Astrocyte (in vitro differentiated cells and primary cell): ENCODE results near the gene CHGA. TPM values are rescaled to one million over a fixed set of nuclear protein-coding genes. Genes with fewer than 3 reads are reported as not detected.

Experiments used
- DNase-seq: peaks from one replicate; pipeline ENCODE4 v3.0.0-alpha.2; 2010; ENCODE audit warnings: low read depth
- FAIRE-seq: peaks from 2 replicates; lab custom pipeline; 2011; peaks lifted over from hg19 to GRCh38; lab: Jason Lieb, UNC
- H2AFZ ChIP-seq: 2 replicates; pipeline ENCODE4 v1.6.0; 2012; ENCODE audit warnings: low read depth, low read length, inconsistent platforms
- H3K27ac ChIP-seq: 2 replicates; pipeline ENCODE4 v1.5.1; 2011; ENCODE audit warnings: low read depth, low read length, inconsistent platforms
- H3K27me3 ChIP-seq: 2 replicates; pipeline ENCODE4 v1.6.0; 2011; ENCODE audit warnings: low read length, inconsistent platforms; ENCODE audit not compliant: insufficient read depth
- H3K36me3 ChIP-seq: 2 replicates; pipeline ENCODE4 v1.5.1; 2011; ENCODE audit warnings: low read length, inconsistent platforms; ENCODE audit not compliant: insufficient read depth
- H3K4me1 ChIP-seq: 2 replicates; pipeline ENCODE4 v1.5.1; 2011; ENCODE audit warnings: low read length, inconsistent platforms; ENCODE audit not compliant: insufficient read depth
- H3K4me2 ChIP-seq: 2 replicates; pipeline ENCODE4 v1.6.0; 2012; ENCODE audit warnings: low read length, inconsistent platforms
- H3K4me3 ChIP-seq: 2 replicates; pipeline ENCODE4 v1.5.1; 2011; ENCODE audit warnings: low read depth, mild to moderate bottlenecking, low read length, inconsistent platforms; ENCODE audit not compliant: insufficient read depth
- H3K79me2 ChIP-seq: 2 replicates; pipeline ENCODE4 v1.6.0; 2012; ENCODE audit warnings: mild to moderate bottlenecking, low read length, inconsistent platforms; ENCODE audit not compliant: insufficient read depth
- H3K9ac ChIP-seq: 2 replicates; pipeline ENCODE4 v1.6.0; 2012; ENCODE audit warnings: mild to moderate bottlenecking, low read length, inconsistent platforms
- H3K9me3 ChIP-seq: 2 replicates; pipeline ENCODE4 v1.5.1; 2012; ENCODE audit warnings: low read depth, mild to moderate bottlenecking, low read length, inconsistent platforms; ENCODE audit not compliant: insufficient read depth
- H4K20me1 ChIP-seq: 2 replicates; pipeline ENCODE4 v1.6.0; 2012; ENCODE audit warnings: low read length, inconsistent platforms; ENCODE audit not compliant: insufficient read depth
- H3K27ac Mint-ChIP-seq: one replicate; pipeline ENCODE4 v1.8.0; 2021; ENCODE audit warnings: mild to moderate bottlenecking, mixed read lengths; ENCODE audit not compliant: unreplicated experiment
- H3K27me3 Mint-ChIP-seq: one replicate; pipeline ENCODE4 v1.8.0; 2021; ENCODE audit warnings: low read depth, mixed read lengths; ENCODE audit not compliant: unreplicated experiment
- H3K36me3 Mint-ChIP-seq: one replicate; pipeline ENCODE4 v1.8.0; 2021; ENCODE audit warnings: low read depth, mixed read lengths; ENCODE audit not compliant: unreplicated experiment
- H3K4me1 Mint-ChIP-seq: one replicate; pipeline ENCODE4 v1.8.0; 2021; ENCODE audit warnings: low read depth, mixed read lengths; ENCODE audit not compliant: unreplicated experiment
- H3K4me3 Mint-ChIP-seq: one replicate; pipeline ENCODE4 v1.8.0; 2021; ENCODE audit warnings: mild to moderate bottlenecking, moderate library complexity, mixed read lengths; ENCODE audit not compliant: unreplicated experiment
- H3K9me3 Mint-ChIP-seq: one replicate; pipeline ENCODE4 v1.8.0; 2021; ENCODE audit warnings: mild to moderate bottlenecking, mixed read lengths; ENCODE audit not compliant: unreplicated experiment
- CTCF ChIP-seq: IDR thresholded peaks from 2 replicates; pipeline ENCODE4 v1.5.1; 2011; ENCODE audit warnings: low read depth, mild to moderate bottlenecking, inconsistent platforms, low read length, moderate library complexity; ENCODE audit not compliant: insufficient read depth
- EZH2 ChIP-seq: IDR thresholded peaks from 2 replicates; pipeline ENCODE4 v1.6.1; 2012; ENCODE audit warnings: mild to moderate bottlenecking, low read length, inconsistent platforms; ENCODE audit not compliant: insufficient read depth
- total RNA-seq: library from RNA; stranded (reverse); gene quantifications from 2 replicates; pipeline ENCODE4 v1.2.1, GENCODE V29; 2021

CHGA gene
- total RNA-seq, 1 donor from 2014 or later = not detected

- DNase-seq = no peak
- no peak overlapping the region for H3K9ac ChIP-seq
- H3K4me3 ChIP-seq = no peak overlapping the region
- Mint-ChIP-seq H3K4me3 (no peak overlapping the region), H3K36me3 (no peaks in the 10 kb centered on the region), H3K27me3 (peaks cover 70% of the 10 kb centered on the region), H3K9me3 (peaks cover 4% of the 10 kb centered on the region), H3K4me1 (no peaks in the 10 kb centered on the region), H3K27ac (no peak overlapping the region)
- no peaks in the 10 kb centered on the region for H3K9me3 ChIP-seq
- H2AFZ ChIP-seq = no peak overlapping the region
- H3K79me2 ChIP-seq = no peaks in the 10 kb centered on the region
- H3K36me3 ChIP-seq = no peaks in the 10 kb centered on the region
- TF ChIP-seq CTCF (no peak), EZH2 (no peak)
- H3K27me3 ChIP-seq = peaks cover 32% of the 10 kb centered on the region
- no peak for FAIRE-seq
- H3K27ac ChIP-seq = no peak overlapping the region
- no peaks in the 10 kb centered on the region for H3K4me1 ChIP-seq
- H4K20me1 ChIP-seq = no peaks in the 10 kb centered on the region
- no peak overlapping the region for H3K4me2 ChIP-seq
Observed at GRCh38 chr14:92926180-92926845, 3.4 kb downstream of the CHGA start.

GRCh38 chr14:92926931-92927330, 4.0 kb downstream of the CHGA start:
- H2AFZ ChIP-seq = no peak overlapping the region
- H3K4me1 ChIP-seq = no peaks in the 10 kb centered on the region
- peaks cover 32% of the 10 kb centered on the region for H3K27me3 ChIP-seq
- DNase-seq (no peak), FAIRE-seq (no peak)
- H3K9ac ChIP-seq = no peak overlapping the region
- TF ChIP-seq EZH2 (no peak), CTCF (no peak)
- H3K4me3 ChIP-seq = no peak overlapping the region
- Mint-ChIP-seq H3K27ac (no peak overlapping the region), H3K4me3 (no peak overlapping the region), H3K9me3 (peaks cover 4% of the 10 kb centered on the region), H3K36me3 (no peaks in the 10 kb centered on the region), H3K27me3 (peaks cover 64% of the 10 kb centered on the region), H3K4me1 (no peaks in the 10 kb centered on the region)
- H3K79me2 ChIP-seq = no peaks in the 10 kb centered on the region
- no peaks in the 10 kb centered on the region for H3K36me3 ChIP-seq
- H4K20me1 ChIP-seq = no peaks in the 10 kb centered on the region
- H3K27ac ChIP-seq = no peak overlapping the region
- H3K9me3 ChIP-seq = no peaks in the 10 kb centered on the region
- H3K4me2 ChIP-seq = no peak overlapping the region
